HepG2 (cell line): ENCODE measurements around the gene IQCE. TPM values are rescaled to one million over a fixed set of nuclear protein-coding genes. Genes with fewer than 3 reads are reported as not detected.
A peak's percentile ranks its signal among the peaks of the same experiment; 100 is the strongest.

Experiments used
- BORCS8-MEF2B ChIP-seq: sonication (generic); formaldehyde crosslinking; IDR thresholded peaks from 2 replicates; pipeline ENCODE4 v1.8.0; 2022; ENCODE audit warnings: mild to moderate bottlenecking, missing genetic modification reagents
- GLI4 ChIP-seq: sonication (generic); formaldehyde crosslinking; IDR thresholded peaks from 2 replicates; pipeline ENCODE4 v1.5.1; 2020; ENCODE audit warnings: missing genetic modification reagents, mild to moderate bottlenecking, moderate library complexity, borderline replicate concordance
- HMG20B ChIP-seq: conservative IDR thresholded peaks from 2 replicates; pipeline ENCODE4 v1.6.1; 2016; ENCODE audit warnings: missing genetic modification reagents, missing compliant biosample characterization
- MED1 ChIP-seq: sonication (generic); formaldehyde crosslinking; IDR thresholded peaks from 2 replicates; pipeline ENCODE4 v1.4.0; 2020; ENCODE audit warnings: missing genetic modification reagents
- MYPOP ChIP-seq: sonication (generic); formaldehyde crosslinking; IDR thresholded peaks from 2 replicates; pipeline ENCODE4 v1.8.1; 2023; ENCODE audit warnings: mild to moderate bottlenecking, moderate library complexity, missing genetic modification reagents
- RCOR2 ChIP-seq: IDR thresholded peaks from 2 replicates; pipeline ENCODE4 v1.6.1; 2016; ENCODE audit warnings: missing biosample characterization, missing genetic modification reagents
- TAF15 ChIP-seq: fragments of 200-400 bp; formaldehyde crosslinking; IDR thresholded peaks from one replicate; pipeline ENCODE4 v1.6.1; 2018; ENCODE audit warnings: mild to moderate bottlenecking, low read depth, low read length; ENCODE audit not compliant: poor library complexity, severe bottlenecking
- TCF12 ChIP-seq, 2 experiments: fragments of 450-650 bp in 1 of 2; sonication (generic) in 1 of 2; formaldehyde crosslinking in 1 of 2; IDR thresholded peaks; 2 replicates each; pipeline versions ENCODE4 v1.6.1 to v1.8.0; 2017 to 2022; ENCODE audit warnings: antibody characterized with exemption in 1 of 2, mild to moderate bottlenecking in 1 of 2, missing genetic modification reagents in 1 of 2, moderate library complexity in 1 of 2
- TRAFD1 ChIP-seq: sonication (generic); formaldehyde crosslinking; IDR thresholded peaks from 2 replicates; pipeline ENCODE4 v1.5.1; 2020; ENCODE audit warnings: missing genetic modification reagents, mild to moderate bottlenecking, borderline replicate concordance
- ZNF180 ChIP-seq: sonication (generic); formaldehyde crosslinking; IDR thresholded peaks from 2 replicates; pipeline ENCODE4 v1.4.0; 2020; ENCODE audit warnings: low read depth, missing genetic modification reagents, borderline replicate concordance
- ZNF441 ChIP-seq: sonication (generic); formaldehyde crosslinking; IDR thresholded peaks from 2 replicates; pipeline ENCODE4 v1.7.0; 2021; ENCODE audit warnings: missing genetic modification reagents, borderline replicate concordance
- ZNF713 ChIP-seq: sonication (generic); formaldehyde crosslinking; IDR thresholded peaks from 2 replicates; pipeline ENCODE4 v1.4.0; 2020; ENCODE audit warnings: mild to moderate bottlenecking, missing genetic modification reagents
- ZNF780A ChIP-seq: sonication (generic); formaldehyde crosslinking; IDR thresholded peaks from 2 replicates; pipeline ENCODE4 v1.8.0; 2022; ENCODE audit warnings: mild to moderate bottlenecking, missing genetic modification reagents, moderate library complexity
- ZNF782 ChIP-seq: sonication (generic); formaldehyde crosslinking; IDR thresholded peaks from 2 replicates; pipeline ENCODE4 v1.4.0; 2020; ENCODE audit warnings: missing genetic modification reagents, mild to moderate bottlenecking, borderline replicate concordance
- polyA plus RNA-seq, 8 experiments: library from polyadenylated mRNA; depleted of rRNA in 3 of 8; stranded (reverse) in 7 of 8; unstranded in 1 of 8; fragments of >200 nt; fragmentation: Illumina TruSeq in 4 of 8; extraction: Trizol in 4 of 8; gene quantifications; 2 replicates each; pipeline versions ENCODE4 v1.2.1 to v1.2.3, GENCODE V29; 2011 to 2016; ENCODE audit warnings: low read depth in 4 of 8, missing spikeins in 1 of 8, mixed read lengths in 1 of 8; ENCODE audit not compliant: insufficient read depth in 1 of 8
- total RNA-seq, 5 experiments: library from RNA; depleted of rRNA; stranded (reverse); fragments of >200 nt; fragmentation: Illumina TruSeq; extraction: Trizol; gene quantifications; 2 replicates each; pipeline ENCODE4 v1.2.3, GENCODE V29; 2016; ENCODE audit warnings: low read depth in 1 of 5
- TF ChIP-seq, protein P1 (sequence below): sonication (generic); formaldehyde crosslinking; IDR thresholded peaks from 2 replicates; pipeline ENCODE4 v1.5.1; 2020; ENCODE audit warnings: missing genetic modification reagents, mild to moderate bottlenecking, borderline replicate concordance
- TF ChIP-seq, protein P2 (sequence below): sonication (generic); formaldehyde crosslinking; IDR thresholded peaks from 2 replicates; pipeline ENCODE4 v1.4.0; 2020; ENCODE audit warnings: missing genetic modification reagents, borderline replicate concordance
- TF ChIP-seq, protein P3 (sequence below): sonication (generic); formaldehyde crosslinking; IDR thresholded peaks from 2 replicates; pipeline ENCODE4 v1.9.0; 2021; ENCODE audit warnings: missing genetic modification reagents, mild to moderate bottlenecking, borderline replicate concordance

The IQCE gene
- total and polyA plus RNA-seq, 2 of the 13 experiments (the other 11 are each of a cell fraction or from before 2014, with no cell fraction given), result 1.5 to 2.5 TPM

- TF ChIP-seq ZNF782 (CRISPR knock-in tag), result peak; percentile 24; the same call in 1 of the 2 replicates
- TF ChIP-seq TAF15, result no peak
- no peak for TF ChIP-seq TRAFD1 (CRISPR knock-in tag)
- peak; percentile 59; the same call in 1 of the 2 replicates for TF ChIP-seq RCOR2 (CRISPR knock-in tag)
- TF ChIP-seq ZNF780A, result no peak
- TF ChIP-seq, protein P1, sequence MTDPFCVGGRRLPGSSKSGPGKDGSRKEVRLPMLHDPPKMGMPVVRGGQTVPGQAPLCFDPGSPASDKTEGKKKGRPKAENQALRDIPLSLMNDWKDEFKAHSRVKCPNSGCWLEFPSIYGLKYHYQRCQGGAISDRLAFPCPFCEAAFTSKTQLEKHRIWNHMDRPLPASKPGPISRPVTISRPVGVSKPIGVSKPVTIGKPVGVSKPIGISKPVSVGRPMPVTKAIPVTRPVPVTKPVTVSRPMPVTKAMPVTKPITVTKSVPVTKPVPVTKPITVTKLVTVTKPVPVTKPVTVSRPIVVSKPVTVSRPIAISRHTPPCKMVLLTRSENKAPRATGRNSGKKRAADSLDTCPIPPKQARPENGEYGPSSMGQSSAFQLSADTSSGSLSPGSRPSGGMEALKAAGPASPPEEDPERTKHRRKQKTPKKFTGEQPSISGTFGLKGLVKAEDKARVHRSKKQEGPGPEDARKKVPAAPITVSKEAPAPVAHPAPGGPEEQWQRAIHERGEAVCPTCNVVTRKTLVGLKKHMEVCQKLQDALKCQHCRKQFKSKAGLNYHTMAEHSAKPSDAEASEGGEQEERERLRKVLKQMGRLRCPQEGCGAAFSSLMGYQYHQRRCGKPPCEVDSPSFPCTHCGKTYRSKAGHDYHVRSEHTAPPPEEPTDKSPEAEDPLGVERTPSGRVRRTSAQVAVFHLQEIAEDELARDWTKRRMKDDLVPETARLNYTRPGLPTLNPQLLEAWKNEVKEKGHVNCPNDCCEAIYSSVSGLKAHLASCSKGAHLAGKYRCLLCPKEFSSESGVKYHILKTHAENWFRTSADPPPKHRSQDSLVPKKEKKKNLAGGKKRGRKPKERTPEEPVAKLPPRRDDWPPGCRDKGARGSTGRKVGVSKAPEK, result no peak
- no peak for TF ChIP-seq ZNF180 (CRISPR knock-in tag)
- TF ChIP-seq, protein P2, sequence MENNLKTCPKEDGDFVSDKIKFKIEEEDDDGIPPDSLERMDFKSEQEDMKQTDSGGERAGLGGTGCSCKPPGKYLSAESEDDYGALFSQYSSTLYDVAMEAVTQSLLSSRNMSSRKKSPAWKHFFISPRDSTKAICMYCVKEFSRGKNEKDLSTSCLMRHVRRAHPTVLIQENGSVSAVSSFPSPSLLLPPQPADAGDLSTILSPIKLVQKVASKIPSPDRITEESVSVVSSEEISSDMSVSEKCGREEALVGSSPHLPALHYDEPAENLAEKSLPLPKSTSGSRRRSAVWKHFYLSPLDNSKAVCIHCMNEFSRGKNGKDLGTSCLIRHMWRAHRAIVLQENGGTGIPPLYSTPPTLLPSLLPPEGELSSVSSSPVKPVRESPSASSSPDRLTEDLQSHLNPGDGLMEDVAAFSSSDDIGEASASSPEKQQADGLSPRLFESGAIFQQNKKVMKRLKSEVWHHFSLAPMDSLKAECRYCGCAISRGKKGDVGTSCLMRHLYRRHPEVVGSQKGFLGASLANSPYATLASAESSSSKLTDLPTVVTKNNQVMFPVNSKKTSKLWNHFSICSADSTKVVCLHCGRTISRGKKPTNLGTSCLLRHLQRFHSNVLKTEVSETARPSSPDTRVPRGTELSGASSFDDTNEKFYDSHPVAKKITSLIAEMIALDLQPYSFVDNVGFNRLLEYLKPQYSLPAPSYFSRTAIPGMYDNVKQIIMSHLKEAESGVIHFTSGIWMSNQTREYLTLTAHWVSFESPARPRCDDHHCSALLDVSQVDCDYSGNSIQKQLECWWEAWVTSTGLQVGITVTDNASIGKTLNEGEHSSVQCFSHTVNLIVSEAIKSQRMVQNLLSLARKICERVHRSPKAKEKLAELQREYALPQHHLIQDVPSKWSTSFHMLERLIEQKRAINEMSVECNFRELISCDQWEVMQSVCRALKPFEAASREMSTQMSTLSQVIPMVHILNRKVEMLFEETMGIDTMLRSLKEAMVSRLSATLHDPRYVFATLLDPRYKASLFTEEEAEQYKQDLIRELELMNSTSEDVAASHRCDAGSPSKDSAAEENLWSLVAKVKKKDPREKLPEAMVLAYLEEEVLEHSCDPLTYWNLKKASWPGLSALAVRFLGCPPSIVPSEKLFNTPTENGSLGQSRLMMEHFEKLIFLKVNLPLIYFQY, result no peak
- TF ChIP-seq HMG20B (CRISPR knock-in tag), result no peak
- 0 out of 2 replicates have a peak, but pooled peaks have one; percentile 33 for TF ChIP-seq GLI4 (CRISPR knock-in tag)
- TF ChIP-seq MYPOP, result peak; percentile 31
- TF ChIP-seq BORCS8-MEF2B (CRISPR knock-in tag), result no peak
- TF ChIP-seq MED1 (CRISPR knock-in tag), result peak; percentile 43; the same call in 1 of the 2 replicates
- TF ChIP-seq, protein P3, sequence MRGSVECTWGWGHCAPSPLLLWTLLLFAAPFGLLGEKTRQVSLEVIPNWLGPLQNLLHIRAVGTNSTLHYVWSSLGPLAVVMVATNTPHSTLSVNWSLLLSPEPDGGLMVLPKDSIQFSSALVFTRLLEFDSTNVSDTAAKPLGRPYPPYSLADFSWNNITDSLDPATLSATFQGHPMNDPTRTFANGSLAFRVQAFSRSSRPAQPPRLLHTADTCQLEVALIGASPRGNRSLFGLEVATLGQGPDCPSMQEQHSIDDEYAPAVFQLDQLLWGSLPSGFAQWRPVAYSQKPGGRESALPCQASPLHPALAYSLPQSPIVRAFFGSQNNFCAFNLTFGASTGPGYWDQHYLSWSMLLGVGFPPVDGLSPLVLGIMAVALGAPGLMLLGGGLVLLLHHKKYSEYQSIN (CRISPR knock-in tag), result no peak
- peak; percentile 87 for TF ChIP-seq ZNF441 (CRISPR knock-in tag)
- TF ChIP-seq TCF12 (IDR thresholded peaks at IDR 0.05), result no peak
- no peak for TF ChIP-seq TCF12 (CRISPR knock-in tag; IDR thresholded peaks at IDR 0.05)
- TF ChIP-seq ZNF713 (CRISPR knock-in tag), result no peak
Measured at GRCh38 chr7:2558629-2559282, at the start of gene IQCE (continued).
